ENCODE data around the gene PACRG.

PACRG gene

DNA sequence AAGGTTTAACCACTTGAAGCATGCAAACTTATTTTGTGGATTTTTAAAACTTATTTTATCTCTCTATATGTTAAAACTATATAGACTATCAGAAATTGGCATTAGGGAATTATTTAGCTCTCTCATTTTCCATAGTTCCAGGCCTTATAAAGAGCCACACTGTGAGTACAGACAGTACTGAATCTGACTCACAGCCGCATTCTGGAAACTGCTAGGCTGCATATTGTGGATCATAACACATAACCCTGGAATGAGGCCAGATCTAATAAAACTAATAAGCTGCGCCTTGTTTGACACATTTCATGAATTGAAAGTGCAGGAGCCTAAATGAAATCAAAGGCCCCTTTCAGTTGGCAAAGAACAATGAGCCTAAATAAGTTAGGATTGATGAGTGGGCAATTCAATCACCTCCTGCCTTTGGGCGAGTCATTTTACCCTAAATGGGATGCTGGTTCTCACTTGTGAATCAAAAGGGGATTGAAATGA is 308.4 kb downstream of the PACRG start:
- TF ChIP-seq, protein P1, sequence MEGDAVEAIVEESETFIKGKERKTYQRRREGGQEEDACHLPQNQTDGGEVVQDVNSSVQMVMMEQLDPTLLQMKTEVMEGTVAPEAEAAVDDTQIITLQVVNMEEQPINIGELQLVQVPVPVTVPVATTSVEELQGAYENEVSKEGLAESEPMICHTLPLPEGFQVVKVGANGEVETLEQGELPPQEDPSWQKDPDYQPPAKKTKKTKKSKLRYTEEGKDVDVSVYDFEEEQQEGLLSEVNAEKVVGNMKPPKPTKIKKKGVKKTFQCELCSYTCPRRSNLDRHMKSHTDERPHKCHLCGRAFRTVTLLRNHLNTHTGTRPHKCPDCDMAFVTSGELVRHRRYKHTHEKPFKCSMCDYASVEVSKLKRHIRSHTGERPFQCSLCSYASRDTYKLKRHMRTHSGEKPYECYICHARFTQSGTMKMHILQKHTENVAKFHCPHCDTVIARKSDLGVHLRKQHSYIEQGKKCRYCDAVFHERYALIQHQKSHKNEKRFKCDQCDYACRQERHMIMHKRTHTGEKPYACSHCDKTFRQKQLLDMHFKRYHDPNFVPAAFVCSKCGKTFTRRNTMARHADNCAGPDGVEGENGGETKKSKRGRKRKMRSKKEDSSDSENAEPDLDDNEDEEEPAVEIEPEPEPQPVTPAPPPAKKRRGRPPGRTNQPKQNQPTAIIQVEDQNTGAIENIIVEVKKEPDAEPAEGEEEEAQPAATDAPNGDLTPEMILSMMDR (IDR thresholded peaks at IDR 0.05; ENCODE audit: low read length, missing control alignments) = no peak
- no peak for DNase-seq (ENCODE audit: low read depth)

DNA sequence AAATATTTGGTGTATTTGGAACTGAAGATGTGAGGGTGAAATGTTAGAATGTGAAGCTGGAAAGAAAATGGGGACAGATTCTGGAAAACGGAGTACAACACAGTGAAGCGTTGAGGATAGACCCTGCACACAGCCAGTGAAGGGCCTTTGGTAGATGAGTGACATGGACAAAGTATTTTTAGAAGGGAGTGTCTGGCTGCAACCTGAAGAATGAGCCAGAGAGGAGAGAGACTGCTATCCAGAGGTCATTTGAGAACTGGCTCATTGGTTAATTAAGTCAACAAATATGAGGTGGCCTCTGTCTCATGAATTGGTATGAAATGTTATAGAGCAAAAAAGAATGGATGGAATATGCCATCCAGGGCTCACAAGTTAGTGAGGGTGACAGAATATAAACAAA is 310.5 kb downstream of the PACRG start:
- no peak for DNase-seq (ENCODE audit: low read depth)
- no peak overlapping the region for H3K4me3 ChIP-seq (replicated peaks; ENCODE audit: low read depth, low read length)
- TF ChIP-seq, protein P1 (IDR thresholded peaks at IDR 0.05; ENCODE audit: low read length, missing control alignments) = no peak

More for the DNA sequence above, 308.4 kb downstream of the PACRG start:
- no peak overlapping the region for H3K4me3 ChIP-seq (replicated peaks; ENCODE audit: low read depth, low read length)

GRCh38 chr6:163048345-163048744 is 320.6 kb downstream of the PACRG start:
- H3K4me3 ChIP-seq (replicated peaks; ENCODE audit: low read depth, low read length) = no peak overlapping the region
- DNase-seq (ENCODE audit: low read depth) = no peak
- TF ChIP-seq, protein P1 (IDR thresholded peaks at IDR 0.05; ENCODE audit: low read length, missing control alignments) = no peak

DNA sequence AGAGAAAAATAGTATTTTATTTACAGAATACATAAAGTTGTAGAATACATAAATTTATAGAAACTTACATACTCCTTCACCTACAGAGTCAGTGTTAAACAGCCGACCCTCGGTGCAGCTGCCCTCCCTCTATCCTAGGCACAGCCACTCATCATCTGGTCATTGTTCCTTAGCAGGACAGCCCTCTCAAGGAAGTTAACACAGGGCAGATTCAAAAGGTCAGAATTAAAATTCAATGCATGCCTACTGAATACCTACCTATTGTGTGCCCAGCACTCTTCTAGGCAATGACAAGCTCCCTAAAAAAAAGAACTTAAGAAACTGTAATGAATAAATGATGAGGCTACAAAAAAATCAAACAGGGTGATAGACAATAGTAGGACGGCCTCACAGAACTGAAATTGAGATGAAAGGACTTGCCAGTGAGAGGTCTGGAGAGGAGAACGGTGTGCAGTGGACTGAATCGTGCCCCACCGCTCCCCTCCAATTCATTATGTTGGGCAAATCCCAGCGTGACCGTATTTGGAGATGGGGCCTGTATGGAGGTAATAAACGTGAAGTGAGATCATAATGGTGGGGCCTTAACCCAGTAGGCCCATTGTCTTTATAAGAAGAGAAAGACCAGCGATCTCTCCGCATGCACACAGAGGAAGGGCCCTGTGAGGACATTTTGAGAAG is 326.0 kb downstream of the PACRG start:
- no peak for DNase-seq (ENCODE audit: low read depth)
- TF ChIP-seq, protein P1 (IDR thresholded peaks at IDR 0.05; ENCODE audit: low read length, missing control alignments) = no peak
- H3K4me3 ChIP-seq (replicated peaks; ENCODE audit: low read depth, low read length) = no peak overlapping the region

DNA sequence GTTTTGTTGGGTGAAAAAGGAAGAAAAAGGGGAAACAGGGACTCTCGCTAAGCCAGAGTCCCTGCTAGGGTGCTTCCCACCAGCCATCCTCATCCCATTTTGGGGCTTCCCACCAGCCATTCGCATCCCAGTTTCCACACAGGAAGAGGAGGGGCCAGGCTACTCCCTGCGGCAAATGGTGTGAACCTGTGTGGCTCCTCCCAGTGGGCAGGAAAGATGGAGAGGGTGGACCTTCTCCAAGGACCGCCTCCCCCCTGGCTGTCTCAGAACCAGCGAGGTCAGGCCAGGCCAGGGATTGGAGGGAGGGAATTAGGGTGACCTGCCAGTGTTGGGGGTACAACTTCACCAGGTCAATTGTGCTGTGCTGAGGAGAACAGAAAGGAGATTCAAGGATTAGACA is 326.9 kb downstream of the PACRG start:
- no peak overlapping the region for H3K4me3 ChIP-seq (replicated peaks; ENCODE audit: low read depth, low read length)
- no peak for DNase-seq (ENCODE audit: low read depth)

DNA sequence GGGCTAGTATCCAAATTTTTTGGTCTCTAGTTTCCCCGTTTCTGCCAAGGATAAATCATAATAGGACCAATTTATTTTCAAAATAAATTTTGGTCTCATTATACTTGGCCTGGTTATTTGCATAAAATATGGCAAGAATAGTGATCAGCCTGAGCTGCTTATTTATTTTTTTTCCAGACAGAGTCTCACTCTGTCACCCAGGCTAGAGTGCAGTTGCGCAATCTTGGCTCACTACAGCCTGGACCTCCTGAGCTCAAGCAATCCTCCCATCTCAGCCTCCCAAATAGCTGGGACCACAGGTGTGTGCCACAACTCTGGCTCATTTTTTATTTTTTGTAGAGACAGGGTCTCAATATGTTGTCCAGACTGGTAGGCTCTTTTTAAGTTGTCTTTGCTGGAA is 329.5 kb downstream of the PACRG start:
- H3K4me3 ChIP-seq (replicated peaks; ENCODE audit: low read depth, low read length) = no peak overlapping the region
- no peak for DNase-seq (ENCODE audit: low read depth)
- TF ChIP-seq, protein P1 (IDR thresholded peaks at IDR 0.05; ENCODE audit: low read length, missing control alignments) = no peak

More for the DNA sequence above, 326.9 kb downstream of the PACRG start:
- TF ChIP-seq, protein P1 (IDR thresholded peaks at IDR 0.05; ENCODE audit: low read length, missing control alignments) = no peak

DNA sequence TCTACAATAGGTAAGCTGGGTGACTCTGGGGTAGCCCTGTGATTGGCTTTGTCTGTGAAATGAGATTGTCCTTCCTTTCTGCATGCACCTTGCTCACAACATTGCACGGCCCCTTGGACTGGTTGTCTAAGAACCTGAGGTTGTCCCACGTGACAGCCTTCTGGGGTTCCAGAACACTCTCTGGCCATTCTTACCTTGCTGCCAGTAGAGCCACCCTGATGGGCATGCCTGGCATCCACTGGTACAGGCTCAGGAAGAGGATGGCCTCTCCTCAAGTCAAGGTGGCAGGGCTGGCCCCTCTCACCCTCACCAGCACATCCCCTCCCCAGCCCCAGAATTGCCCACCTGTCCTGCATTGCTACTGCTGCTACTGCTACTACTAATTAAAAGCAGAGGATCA is 335.0 kb downstream of the PACRG start:
- no peak for DNase-seq (ENCODE audit: low read depth)
- TF ChIP-seq, protein P1 (IDR thresholded peaks at IDR 0.05; ENCODE audit: low read length, missing control alignments) = no peak
- no peak overlapping the region for H3K4me3 ChIP-seq (replicated peaks; ENCODE audit: low read depth, low read length)
